ENCODE data around the gene DDC. TPM values are rescaled to one million over a fixed set of nuclear protein-coding genes. Genes with fewer than 3 reads are reported as not detected.
"Not testable (repeated sequence)": the region's sequence is repeated elsewhere in the genome, so short reads cannot be mapped to it uniquely, and the experiment has no call there.

The DDC gene
- total RNA-seq, 1 donor from 2014 or later = not detected

GRCh38 chr7:50519350-50519749, 45.9 kb downstream of the DDC start:
- H3K4me1 Mint-ChIP-seq (ENCODE audit: low read depth); H3K4me3 Mint-ChIP-seq (ENCODE audit: low read depth); DNase-seq (ENCODE audit: low spot score); intact Hi-C loops (cut with micrococcal nuclease); H3K27ac Mint-ChIP-seq: not testable (repeated sequence)
- Mint-ChIP-seq H3K27me3 (ENCODE audit: low read depth) (peaks cover 30% of the 10 kb centered on the region), H3K36me3 (ENCODE audit: low read depth) (peaks cover 10% of the 10 kb centered on the region), H3K9me3 (peaks cover 36% of the 10 kb centered on the region)

- DNase-seq (ENCODE audit: low spot score) = no peak
- intact Hi-C loops (cut with micrococcal nuclease) = no loop called here
- H3K4me1 Mint-ChIP-seq (ENCODE audit: low read depth) = peaks cover 7% of the 10 kb centered on the region
- H3K36me3 Mint-ChIP-seq (ENCODE audit: low read depth) = peaks cover 10% of the 10 kb centered on the region
- H3K27ac Mint-ChIP-seq = no peak overlapping the region
- peaks cover 7% of the 10 kb centered on the region for H3K27me3 Mint-ChIP-seq (ENCODE audit: low read depth)
- no peak overlapping the region for H3K4me3 Mint-ChIP-seq (ENCODE audit: low read depth)
- H3K9me3 Mint-ChIP-seq = peaks cover 15% of the 10 kb centered on the region
Measured at GRCh38 chr7:50513166-50513871, 51.9 kb downstream of the DDC start.

GRCh38 chr7:50512384-50512783, 52.8 kb downstream of the DDC start:
- DNase-seq (ENCODE audit: low spot score) = no peak
- peaks cover 7% of the 10 kb centered on the region for H3K27me3 Mint-ChIP-seq (ENCODE audit: low read depth)
- H3K27ac Mint-ChIP-seq = no peak overlapping the region
- peaks cover 9% of the 10 kb centered on the region for H3K9me3 Mint-ChIP-seq
- H3K4me3 Mint-ChIP-seq (ENCODE audit: low read depth) = no peak overlapping the region
- peaks cover 10% of the 10 kb centered on the region for H3K36me3 Mint-ChIP-seq (ENCODE audit: low read depth)
- intact Hi-C loops (cut with micrococcal nuclease) = no loop called here
- peaks cover 7% of the 10 kb centered on the region for H3K4me1 Mint-ChIP-seq (ENCODE audit: low read depth)

- no peak overlapping the region for H3K27ac Mint-ChIP-seq
- peaks cover 4% of the 10 kb centered on the region for H3K4me1 Mint-ChIP-seq (ENCODE audit: low read depth)
- intact Hi-C loops (cut with micrococcal nuclease) = no loop called here
- H3K9me3 Mint-ChIP-seq = no peaks in the 10 kb centered on the region
- no peaks in the 10 kb centered on the region for H3K36me3 Mint-ChIP-seq (ENCODE audit: low read depth)
- DNase-seq (ENCODE audit: low spot score) = no peak
- peaks cover 4% of the 10 kb centered on the region for H3K27me3 Mint-ChIP-seq (ENCODE audit: low read depth)
- no peak overlapping the region for H3K4me3 Mint-ChIP-seq (ENCODE audit: low read depth)
Measured at GRCh38 chr7:50509459-50509858, 55.7 kb downstream of the DDC start.

- no peak for DNase-seq (ENCODE audit: low spot score)
- Mint-ChIP-seq H3K9me3 (no peaks in the 10 kb centered on the region), H3K27me3 (ENCODE audit: low read depth) (peaks cover 2% of the 10 kb centered on the region), H3K4me3 (ENCODE audit: low read depth) (no peak overlapping the region), H3K27ac (no peak overlapping the region), H3K36me3 (ENCODE audit: low read depth) (no peaks in the 10 kb centered on the region), H3K4me1 (ENCODE audit: low read depth) (peaks cover 4% of the 10 kb centered on the region)
- intact Hi-C loops (cut with micrococcal nuclease) = no loop called here
Measured at GRCh38 chr7:50508471-50508943, 56.7 kb downstream of the DDC start.

- Mint-ChIP-seq H3K27me3 (ENCODE audit: low read depth) (no peaks in the 10 kb centered on the region), H3K4me1 (ENCODE audit: low read depth) (peaks cover 4% of the 10 kb centered on the region), H3K9me3 (no peaks in the 10 kb centered on the region), H3K4me3 (ENCODE audit: low read depth) (no peak overlapping the region), H3K36me3 (ENCODE audit: low read depth) (no peaks in the 10 kb centered on the region), H3K27ac (no peak overlapping the region)
- intact Hi-C loops (cut with micrococcal nuclease) = no loop called here
- no peak for DNase-seq (ENCODE audit: low spot score)
Measured at GRCh38 chr7:50507898-50508470, 57.2 kb downstream of the DDC start.

GRCh38 chr7:50505553-50506210, 59.5 kb downstream of the DDC start:
- Mint-ChIP-seq H3K4me1 (ENCODE audit: low read depth) (peaks cover 4% of the 10 kb centered on the region), H3K27me3 (ENCODE audit: low read depth) (peaks cover 4% of the 10 kb centered on the region), H3K36me3 (ENCODE audit: low read depth) (no peaks in the 10 kb centered on the region), H3K27ac (no peak overlapping the region), H3K4me3 (ENCODE audit: low read depth) (no peak overlapping the region), H3K9me3 (no peaks in the 10 kb centered on the region)
- intact Hi-C loops (cut with micrococcal nuclease) = no loop called here
- DNase-seq (ENCODE audit: low spot score) = no peak

- H3K27me3 Mint-ChIP-seq (ENCODE audit: low read depth) = peaks cover 4% of the 10 kb centered on the region
- DNase-seq (ENCODE audit: low spot score) = no peak
- H3K9me3 Mint-ChIP-seq = no peaks in the 10 kb centered on the region
- no peak overlapping the region for H3K27ac Mint-ChIP-seq
- intact Hi-C loops (cut with micrococcal nuclease) = no loop called here
- H3K4me3 Mint-ChIP-seq (ENCODE audit: low read depth) = no peak overlapping the region
- peaks cover 4% of the 10 kb centered on the region for H3K4me1 Mint-ChIP-seq (ENCODE audit: low read depth)
- no peaks in the 10 kb centered on the region for H3K36me3 Mint-ChIP-seq (ENCODE audit: low read depth)
Measured at GRCh38 chr7:50504646-50505546, 60.3 kb downstream of the DDC start.

GRCh38 chr7:50502947-50503346, 62.3 kb downstream of the DDC start:
- no peak overlapping the region for H3K4me3 Mint-ChIP-seq (ENCODE audit: low read depth)

GRCh38 chr7:50502001-50502684, 63.1 kb downstream of the DDC start:
- Mint-ChIP-seq H3K4me3 (ENCODE audit: low read depth) (no peak overlapping the region), H3K9me3 (no peaks in the 10 kb centered on the region), H3K4me1 (ENCODE audit: low read depth) (peaks cover 10% of the 10 kb centered on the region), H3K36me3 (ENCODE audit: low read depth) (no peaks in the 10 kb centered on the region), H3K27me3 (ENCODE audit: low read depth) (peaks cover 9% of the 10 kb centered on the region), H3K27ac (no peak overlapping the region)
- intact Hi-C loops (cut with micrococcal nuclease) = no loop called here
- no peak for DNase-seq (ENCODE audit: low spot score)

More at GRCh38 chr7:50502947-50503346, 62.3 kb downstream of the DDC start:
- intact Hi-C loops (cut with micrococcal nuclease) = no loop called here
- H3K9me3 Mint-ChIP-seq = no peaks in the 10 kb centered on the region
- H3K27me3 Mint-ChIP-seq (ENCODE audit: low read depth) = peaks cover 6% of the 10 kb centered on the region
- DNase-seq (ENCODE audit: low spot score) = no peak
- no peak overlapping the region for H3K27ac Mint-ChIP-seq
- H3K36me3 Mint-ChIP-seq (ENCODE audit: low read depth) = no peaks in the 10 kb centered on the region
- peaks cover 4% of the 10 kb centered on the region for H3K4me1 Mint-ChIP-seq (ENCODE audit: low read depth)

GRCh38 chr7:50499092-50499491, 66.1 kb downstream of the DDC start:
- no peak overlapping the region for H3K27ac Mint-ChIP-seq
- intact Hi-C loops (cut with micrococcal nuclease) = no loop called here
- no peaks in the 10 kb centered on the region for H3K9me3 Mint-ChIP-seq
- DNase-seq (ENCODE audit: low spot score) = no peak
- H3K36me3 Mint-ChIP-seq (ENCODE audit: low read depth) = no peaks in the 10 kb centered on the region
- peaks cover 12% of the 10 kb centered on the region for H3K27me3 Mint-ChIP-seq (ENCODE audit: low read depth)
- no peak overlapping the region for H3K4me3 Mint-ChIP-seq (ENCODE audit: low read depth)
- peaks cover 14% of the 10 kb centered on the region for H3K4me1 Mint-ChIP-seq (ENCODE audit: low read depth)

- H3K27ac Mint-ChIP-seq = no peak overlapping the region
- intact Hi-C loops (cut with micrococcal nuclease) = loop anchor here (2.0 kb wide), 1 partner anchor 33 kb away; no protein-coding TSS in a partner anchor
- H3K4me3 Mint-ChIP-seq (ENCODE audit: low read depth) = no peak overlapping the region
- peaks cover 16% of the 10 kb centered on the region for H3K27me3 Mint-ChIP-seq (ENCODE audit: low read depth)
- no peak for DNase-seq (ENCODE audit: low spot score)
- H3K4me1 Mint-ChIP-seq (ENCODE audit: low read depth) = peaks cover 17% of the 10 kb centered on the region
- no peaks in the 10 kb centered on the region for H3K36me3 Mint-ChIP-seq (ENCODE audit: low read depth)
- no peaks in the 10 kb centered on the region for H3K9me3 Mint-ChIP-seq
Measured at GRCh38 chr7:50497968-50498367, 67.2 kb downstream of the DDC start.

All from activated T-helper 2 cell treated with anti-CD3 and anti-CD28 coated beads, Interferon-gamma antibody, Interleukin-2, Interleukin-4, amounts not matched to agents 10 μg/mL and 5 μg/mL and 100 μg/mL, durations not matched to agents 14 hours and 24 hours and 36 hours (primary cell).